Stimulated activated effector memory CD8-positive, alpha-beta T cell treated with anti-CD3 and anti-CD28 coated beads, Interleukin-12 subunit alpha, Interleukin-12 subunit beta, amount 100 ng/mL, for 72 hours (primary cell): ENCODE measurements around the gene DAPP1.

ENCODE experiments used
- ATAC-seq: fragments of 150-1000 bp; cut with Tn5 transposase; 2 replicates; pipeline ENCODE4 v1.10.0; 2021
- DNase-seq, 2 donors: peaks; one replicate each; pipeline ENCODE4 v3.0.0; 2021 to 2022; ENCODE audit warnings: low spot score in 2 of 2
- H3K27ac Mint-ChIP-seq: one replicate; pipeline ENCODE4 v1.8.0; 2022; ENCODE audit warnings: mild to moderate bottlenecking, mixed read lengths
- H3K36me3 Mint-ChIP-seq: one replicate; pipeline ENCODE4 v1.8.0; 2022; ENCODE audit warnings: mild to moderate bottlenecking, mixed read lengths
- H3K4me1 Mint-ChIP-seq: one replicate; pipeline ENCODE4 v1.8.0; 2022; ENCODE audit warnings: mixed read lengths
- H3K4me3 Mint-ChIP-seq: one replicate; pipeline ENCODE4 v1.8.0; 2022; ENCODE audit warnings: mild to moderate bottlenecking, mixed read lengths
- H3K9me3 Mint-ChIP-seq: one replicate; pipeline ENCODE4 v1.8.0; 2022; ENCODE audit warnings: mixed read lengths

The DAPP1 gene

DNA sequence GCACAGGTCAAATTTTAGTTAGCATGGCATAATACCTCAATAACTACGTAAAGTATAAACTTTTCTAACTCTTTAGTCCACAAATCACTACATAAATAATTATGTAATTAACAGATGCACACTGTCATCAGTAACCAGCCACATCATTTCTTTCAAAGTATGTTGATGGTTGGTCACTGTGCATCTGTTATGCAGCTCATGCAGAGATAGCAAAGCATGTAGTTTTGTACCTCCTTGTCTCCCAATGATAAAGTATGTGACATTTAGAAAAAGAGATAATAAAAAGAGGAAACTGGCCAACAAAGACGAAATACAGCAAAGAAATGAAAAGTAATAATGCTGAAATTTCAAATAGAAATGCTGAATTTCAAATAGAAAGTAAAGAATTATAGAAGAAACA is 74.7 kb downstream of the DAPP1 start:
- peaks cover 34% of the 10 kb centered on the region for H3K4me1 Mint-ChIP-seq
- no peak overlapping the region for H3K27ac Mint-ChIP-seq
- no peaks in the 10 kb centered on the region for H3K9me3 Mint-ChIP-seq
- no peak for ATAC-seq
- peaks cover 49% of the 10 kb centered on the region for H3K36me3 Mint-ChIP-seq
- H3K4me3 Mint-ChIP-seq, result no peak overlapping the region
- no peak for DNase-seq

DNA sequence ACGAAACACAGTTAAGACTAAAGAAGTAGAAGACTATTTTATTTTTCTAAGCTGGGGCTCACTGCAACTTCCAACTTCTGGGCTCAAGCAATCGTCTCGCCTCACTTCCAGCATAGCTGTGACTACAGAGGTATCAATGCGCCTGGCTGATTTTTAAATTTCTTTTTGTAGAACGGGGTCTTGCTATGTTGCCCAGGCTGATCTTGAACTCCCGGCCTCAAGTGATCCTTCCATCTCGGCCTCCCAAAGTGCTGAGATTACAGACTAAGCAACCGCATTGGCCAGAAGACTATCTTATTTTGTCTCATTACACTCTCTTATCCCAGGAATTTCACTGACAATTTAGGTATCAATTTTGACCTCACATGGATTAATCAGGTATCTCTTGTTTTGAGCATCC is 76.4 kb downstream of the DAPP1 start:
- H3K4me3 Mint-ChIP-seq, result peak overlapping the region; percentile 93

DNA sequence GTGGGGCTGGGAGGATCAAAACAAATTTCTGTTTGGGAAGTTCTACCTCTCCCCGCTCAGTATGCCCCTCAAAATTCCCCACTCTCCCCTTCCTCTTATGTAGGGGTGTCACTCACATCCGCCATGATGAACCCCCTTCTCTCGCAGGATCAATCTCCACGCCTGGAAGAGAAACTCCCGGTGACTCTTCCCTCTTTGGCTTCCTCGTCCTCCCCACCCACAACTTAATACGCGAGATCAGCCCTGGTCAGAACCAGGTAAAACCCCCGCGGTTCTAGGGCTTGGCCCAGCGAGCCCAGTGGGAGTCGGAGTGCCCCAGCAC is 77.2 kb downstream of the DAPP1 start:
- H3K4me3 Mint-ChIP-seq, result peak overlapping the region; percentile 93
- DNase-seq (no peak), ATAC-seq (no peak)
- peaks cover 34% of the 10 kb centered on the region for H3K4me1 Mint-ChIP-seq
- H3K27ac Mint-ChIP-seq, result peak overlapping the region; percentile 96
- no peaks in the 10 kb centered on the region for H3K9me3 Mint-ChIP-seq
- H3K36me3 Mint-ChIP-seq, result peaks cover 36% of the 10 kb centered on the region

More for the DNA sequence above, 76.4 kb downstream of the DAPP1 start:
- ATAC-seq (no peak), DNase-seq (no peak)
- no peaks in the 10 kb centered on the region for H3K9me3 Mint-ChIP-seq
- H3K27ac Mint-ChIP-seq, result peak overlapping the region; percentile 96
- peaks cover 36% of the 10 kb centered on the region for H3K36me3 Mint-ChIP-seq
- peaks cover 34% of the 10 kb centered on the region for H3K4me1 Mint-ChIP-seq

DNA sequence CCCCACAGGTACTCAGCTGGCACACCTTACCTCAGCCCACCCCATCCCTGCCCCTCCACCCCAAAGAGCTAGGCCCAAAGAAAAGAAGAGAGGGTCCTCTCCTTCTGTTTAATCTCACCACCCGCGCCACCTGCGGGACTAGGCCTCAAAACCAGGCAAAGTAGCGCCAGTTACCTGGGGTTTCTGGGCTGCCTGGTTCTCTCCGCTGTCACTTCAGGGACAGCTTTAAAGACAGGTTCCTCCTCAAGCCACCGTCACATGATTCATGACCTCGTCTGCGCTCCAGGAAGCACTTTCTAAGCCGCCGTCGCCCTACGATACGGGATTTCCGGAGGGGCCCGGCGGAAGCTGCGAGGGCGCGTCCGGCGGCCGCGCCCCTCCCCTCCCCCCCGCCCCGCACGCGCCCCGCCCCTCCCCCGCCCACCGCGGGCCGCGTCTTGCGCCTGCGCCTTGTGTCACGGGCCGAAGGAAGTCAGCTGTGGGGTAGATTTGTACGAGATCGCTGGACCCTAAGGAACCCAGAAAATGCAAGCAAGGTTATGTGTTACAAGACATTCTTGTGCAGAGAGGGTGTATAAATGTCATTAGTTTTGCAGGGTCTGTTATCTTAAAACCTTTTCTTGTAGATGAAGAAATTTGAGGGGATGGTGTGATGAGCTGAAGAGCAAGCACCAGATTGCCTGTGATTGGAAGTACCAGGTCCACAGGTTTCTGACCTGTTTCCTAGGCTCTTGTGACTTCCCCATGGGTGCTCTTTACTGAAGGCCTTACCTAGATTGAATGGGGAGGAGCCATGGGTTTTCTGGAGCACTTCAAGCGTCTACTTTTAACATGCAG is 77.8 kb downstream of the DAPP1 start, which contains the start of gene LAMTOR3:
Gene LAMTOR3, minus strand, starts transcription at position 267 of the 837 bp plus-strand sequence. CDS start 464 bp downstream, outside the sequence.
- peak within 1 kb of the TSS; percentile 93 for H3K4me3 Mint-ChIP-seq
- H3K4me1 Mint-ChIP-seq, result peaks cover 34% of the 10 kb centered on the region
- peaks cover 33% of the 10 kb centered on the region for H3K36me3 Mint-ChIP-seq
- DNase-seq, result peak; percentile 73 to 91
- no peaks in the 10 kb centered on the region for H3K9me3 Mint-ChIP-seq
- peak within 1 kb of the TSS; percentile 96 for H3K27ac Mint-ChIP-seq
- ATAC-seq, result peak; percentile 100

DNA sequence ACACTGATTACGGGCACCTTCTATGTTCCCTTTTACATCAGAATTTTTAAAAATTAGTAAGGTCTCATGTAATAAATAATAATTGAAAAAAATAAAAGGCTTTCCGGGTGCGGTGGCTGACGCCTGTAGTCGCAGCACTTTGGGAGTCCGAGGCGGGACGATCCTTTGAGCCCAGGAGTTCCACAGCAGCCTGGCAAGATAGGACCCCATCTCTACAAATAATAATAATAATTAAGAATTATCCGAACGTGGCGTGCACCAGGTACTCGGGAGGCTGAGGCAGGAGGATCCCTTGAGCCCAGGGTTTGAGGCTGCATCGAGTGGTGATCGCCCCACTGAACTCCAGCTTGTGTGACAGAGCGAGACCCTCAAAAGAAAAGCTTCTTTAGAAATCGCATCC is 78.4 kb downstream of the DAPP1 start:
- H3K9me3 Mint-ChIP-seq, result no peaks in the 10 kb centered on the region
- H3K36me3 Mint-ChIP-seq, result peaks cover 27% of the 10 kb centered on the region
- peak overlapping the region; percentile 93 for H3K4me3 Mint-ChIP-seq
- H3K4me1 Mint-ChIP-seq, result peaks cover 34% of the 10 kb centered on the region
- ATAC-seq (no peak), DNase-seq (no peak)
- peak overlapping the region; percentile 96 for H3K27ac Mint-ChIP-seq

DNA sequence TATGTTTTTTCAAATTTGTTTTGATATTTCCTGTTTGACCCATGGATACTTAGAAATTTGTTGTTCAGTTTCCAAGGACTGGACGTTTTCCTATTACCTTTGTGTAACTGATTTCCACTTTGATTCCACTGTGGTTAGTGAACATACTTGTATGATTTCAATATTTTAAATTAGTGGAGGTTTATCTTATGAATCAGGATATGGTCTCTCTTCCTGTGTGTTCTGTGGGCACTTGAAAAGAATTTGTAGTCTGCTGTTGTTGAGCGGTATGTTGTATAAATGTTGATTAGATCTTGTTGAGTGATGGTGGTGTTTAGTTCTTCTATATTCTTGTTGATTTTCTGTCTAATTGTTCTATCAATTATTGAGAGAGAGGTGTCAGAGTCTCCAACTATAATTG is 98.8 kb downstream of the DAPP1 start:
- Mint-ChIP-seq H3K27ac (no peak overlapping the region), H3K4me1 (no peaks in the 10 kb centered on the region)

DNA sequence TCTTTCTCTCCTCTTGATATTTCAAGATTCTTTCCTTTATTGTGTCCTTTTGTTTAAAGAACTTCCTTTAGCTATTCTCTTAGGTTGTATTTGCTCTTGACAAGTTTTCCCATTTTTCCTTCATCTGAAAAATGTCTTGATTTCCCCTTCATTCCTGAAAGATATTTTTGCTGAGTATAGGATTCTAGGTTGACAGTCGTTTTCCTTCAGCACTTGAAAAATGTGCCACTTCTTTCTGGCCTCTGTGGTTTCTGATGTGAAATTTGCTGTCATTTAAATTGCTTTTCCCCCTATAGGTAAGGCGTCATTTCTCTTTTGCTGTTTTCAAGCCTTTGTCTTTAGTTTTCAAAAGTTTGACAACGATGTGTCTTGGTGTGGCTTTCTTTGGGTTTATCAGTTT is 100.9 kb downstream of the DAPP1 start:
- no peaks in the 10 kb centered on the region for H3K9me3 Mint-ChIP-seq
- DNase-seq, result no peak
- no peak for ATAC-seq
- no peak overlapping the region for H3K4me3 Mint-ChIP-seq
- H3K36me3 Mint-ChIP-seq, result peaks cover 92% of the 10 kb centered on the region
- H3K4me1 Mint-ChIP-seq, result peaks cover 6% of the 10 kb centered on the region
- no peak overlapping the region for H3K27ac Mint-ChIP-seq

More for the DNA sequence above, 98.8 kb downstream of the DAPP1 start:
- ATAC-seq (no peak), DNase-seq (no peak)
- peaks cover 83% of the 10 kb centered on the region for H3K36me3 Mint-ChIP-seq
- H3K9me3 Mint-ChIP-seq, result no peaks in the 10 kb centered on the region
- H3K4me3 Mint-ChIP-seq, result no peak overlapping the region

DNA sequence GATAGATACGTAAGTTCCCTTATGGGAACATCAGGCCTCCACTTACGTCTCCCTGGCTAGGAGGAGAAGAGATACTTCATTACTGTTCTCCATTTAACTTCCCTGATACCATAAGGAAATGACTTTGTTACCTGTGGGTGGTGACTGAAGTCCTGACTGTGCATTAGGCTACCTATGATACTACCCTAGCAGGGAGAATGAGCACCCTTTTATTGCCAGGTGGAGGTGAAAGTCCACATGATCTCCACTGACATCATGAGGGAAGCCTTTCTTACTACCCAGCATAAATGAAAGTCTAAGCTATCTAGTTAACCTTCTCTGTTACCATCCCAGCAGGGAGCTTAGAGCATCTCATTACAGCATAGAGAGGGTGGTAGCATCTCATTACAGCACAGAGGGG is 102.0 kb downstream of the DAPP1 start:
- no peaks in the 10 kb centered on the region for H3K9me3 Mint-ChIP-seq
- ATAC-seq, result no peak
- peaks cover 6% of the 10 kb centered on the region for H3K4me1 Mint-ChIP-seq
- peak overlapping the region; percentile 26 for H3K27ac Mint-ChIP-seq
- no peak for DNase-seq
- peaks cover 94% of the 10 kb centered on the region for H3K36me3 Mint-ChIP-seq
- H3K4me3 Mint-ChIP-seq, result no peak overlapping the region
